ENCODE data around the gene PIGC. TPM values are rescaled to one million over a fixed set of nuclear protein-coding genes. Genes with fewer than 3 reads are reported as not detected.

Gene PIGC
- total RNA-seq, 4 donors from 2014 or later = 9.6 to 13.7 (median 12.8) TPM

DNA sequence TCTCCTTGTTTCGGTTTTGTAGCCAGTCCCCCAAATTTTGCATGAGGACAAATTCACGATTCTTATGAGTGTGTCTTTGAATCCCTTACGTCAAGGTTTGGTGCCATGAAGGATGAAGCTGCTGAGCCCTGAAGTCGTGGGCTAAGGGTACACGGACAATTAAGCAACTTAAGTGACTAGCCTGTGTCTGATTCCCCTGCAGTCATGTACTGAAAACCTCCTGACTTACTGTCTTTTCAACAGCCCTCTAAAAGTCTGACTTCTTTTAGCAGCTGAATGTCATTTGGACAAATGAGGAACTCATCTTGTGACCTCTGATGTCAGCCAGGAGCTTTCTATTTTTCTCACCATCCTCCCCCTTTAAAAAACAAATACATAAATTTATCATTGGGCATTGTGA is 50.5 kb downstream of the PIGC start:
- no peak for DNase-seq
- no peaks in the 10 kb centered on the region for H3K9me3 ChIP-seq
- TF ChIP-seq, protein P1, sequence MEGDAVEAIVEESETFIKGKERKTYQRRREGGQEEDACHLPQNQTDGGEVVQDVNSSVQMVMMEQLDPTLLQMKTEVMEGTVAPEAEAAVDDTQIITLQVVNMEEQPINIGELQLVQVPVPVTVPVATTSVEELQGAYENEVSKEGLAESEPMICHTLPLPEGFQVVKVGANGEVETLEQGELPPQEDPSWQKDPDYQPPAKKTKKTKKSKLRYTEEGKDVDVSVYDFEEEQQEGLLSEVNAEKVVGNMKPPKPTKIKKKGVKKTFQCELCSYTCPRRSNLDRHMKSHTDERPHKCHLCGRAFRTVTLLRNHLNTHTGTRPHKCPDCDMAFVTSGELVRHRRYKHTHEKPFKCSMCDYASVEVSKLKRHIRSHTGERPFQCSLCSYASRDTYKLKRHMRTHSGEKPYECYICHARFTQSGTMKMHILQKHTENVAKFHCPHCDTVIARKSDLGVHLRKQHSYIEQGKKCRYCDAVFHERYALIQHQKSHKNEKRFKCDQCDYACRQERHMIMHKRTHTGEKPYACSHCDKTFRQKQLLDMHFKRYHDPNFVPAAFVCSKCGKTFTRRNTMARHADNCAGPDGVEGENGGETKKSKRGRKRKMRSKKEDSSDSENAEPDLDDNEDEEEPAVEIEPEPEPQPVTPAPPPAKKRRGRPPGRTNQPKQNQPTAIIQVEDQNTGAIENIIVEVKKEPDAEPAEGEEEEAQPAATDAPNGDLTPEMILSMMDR (IDR thresholded peaks at IDR 0.05 in 4 of 5, conservative IDR thresholded peaks at IDR 0.05 in 1 of 5) = no peak
- TF ChIP-seq POLR2A (IDR thresholded peaks at IDR 0.05) = no peak
- H3K27me3 ChIP-seq = no peaks in the 10 kb centered on the region
- H3K4me1 ChIP-seq = peaks cover 7 to 10% of the 10 kb centered on the region in 2 donors
- no peak overlapping the region for H3K27ac ChIP-seq
- H3K36me3 ChIP-seq = no peaks in the 10 kb centered on the region
- H3K4me3 ChIP-seq = no peak overlapping the region
- intact Hi-C loops (cut with DNase I; ENCODE audit: low total_unique reads) (no loop called here), in situ Hi-C loops (cut with MboI; ENCODE audit: low sequenced_read_pairs in 4 of 4) (no loop called here)
- peak in 1 of 2 donors; percentile 38 for ATAC-seq

GRCh38 chr1:172391976-172392375 is 51.9 kb downstream of the PIGC start:
- no peak overlapping the region for H3K27ac ChIP-seq
- no peaks in the 10 kb centered on the region for H3K27me3 ChIP-seq
- no peak for ATAC-seq
- H3K9me3 ChIP-seq = no peaks in the 10 kb centered on the region
- no peak overlapping the region for H3K4me3 ChIP-seq
- no peak for TF ChIP-seq POLR2A (IDR thresholded peaks at IDR 0.05)
- TF ChIP-seq, protein P1 (IDR thresholded peaks at IDR 0.05 in 4 of 5, conservative IDR thresholded peaks at IDR 0.05 in 1 of 5) = no peak
- no peaks in the 10 kb centered on the region for H3K36me3 ChIP-seq
- peaks cover 6 to 7% of the 10 kb centered on the region in 2 donors for H3K4me1 ChIP-seq
- in situ Hi-C loops (cut with MboI; ENCODE audit: low sequenced_read_pairs in 4 of 4) = no loop called here
- intact Hi-C loops (cut with DNase I; ENCODE audit: low total_unique reads) = no loop called here
- no peak for DNase-seq

Other genes starting within 250 kb of the PIGC start
- gene C1orf105, start 23.4 kb downstream of the PIGC start, total RNA-seq = under 1 TPM in 2 of 4 donors, not detected in 2; 0.61 to 0.67 TPM
- gene SUCO, start 89.1 kb upstream of the PIGC start, total RNA-seq = 10 to 100 TPM in 1 of 4 donors, 1 to 10 TPM in 3; 5.8 to 11.3 (median 6.4) TPM
- gene FASLG, start 215.0 kb upstream of the PIGC start, total RNA-seq = not detected